Peyer's patch (tissue), 4 donors: Measurements from ENCODE around the gene CGNL1.

Experiments used
- POLR2A ChIP-seq, 2 donors: fragments of 450-650 bp; IDR thresholded peaks; one replicate each; pipeline ENCODE4 v1.5.1; 2017; ENCODE audit warnings: antibody characterized with exemption in 2 of 2, mild to moderate bottlenecking in 2 of 2, moderate library complexity in 2 of 2
- TF ChIP-seq, protein P1 (sequence below), 6 experiments: fragments of 450-650 bp in 4 of 6; fragments of 200-600 bp in 2 of 6; sonication (generic) in 1 of 6; IDR thresholded peaks; one replicate each; pipeline ENCODE4 v1.5.1; 2017 to 2019; ENCODE audit warnings: antibody characterized with exemption in 6 of 6, mild to moderate bottlenecking in 3 of 6, moderate library complexity in 1 of 6

DNA sequence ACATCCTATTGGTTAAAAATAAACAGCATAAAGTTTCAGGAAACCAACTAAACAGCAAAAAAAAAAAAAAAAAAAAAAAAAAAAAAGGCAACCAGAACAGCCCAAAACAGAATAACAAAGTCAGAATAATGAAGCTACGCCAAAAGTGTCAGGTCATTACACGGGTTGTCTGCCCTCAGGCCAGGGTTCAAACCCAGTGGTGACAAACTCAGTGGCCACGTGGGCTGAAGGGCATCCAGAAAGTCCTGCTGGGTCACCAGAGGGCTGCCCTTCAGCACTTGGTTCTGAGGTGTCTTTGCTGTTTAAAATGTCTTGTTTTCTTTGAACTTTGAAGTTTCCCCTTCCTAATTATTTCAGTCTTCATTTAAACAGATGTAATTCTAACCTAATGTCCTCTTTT lies 61.3 kb downstream of the CGNL1 start:
- TF ChIP-seq, protein P1, sequence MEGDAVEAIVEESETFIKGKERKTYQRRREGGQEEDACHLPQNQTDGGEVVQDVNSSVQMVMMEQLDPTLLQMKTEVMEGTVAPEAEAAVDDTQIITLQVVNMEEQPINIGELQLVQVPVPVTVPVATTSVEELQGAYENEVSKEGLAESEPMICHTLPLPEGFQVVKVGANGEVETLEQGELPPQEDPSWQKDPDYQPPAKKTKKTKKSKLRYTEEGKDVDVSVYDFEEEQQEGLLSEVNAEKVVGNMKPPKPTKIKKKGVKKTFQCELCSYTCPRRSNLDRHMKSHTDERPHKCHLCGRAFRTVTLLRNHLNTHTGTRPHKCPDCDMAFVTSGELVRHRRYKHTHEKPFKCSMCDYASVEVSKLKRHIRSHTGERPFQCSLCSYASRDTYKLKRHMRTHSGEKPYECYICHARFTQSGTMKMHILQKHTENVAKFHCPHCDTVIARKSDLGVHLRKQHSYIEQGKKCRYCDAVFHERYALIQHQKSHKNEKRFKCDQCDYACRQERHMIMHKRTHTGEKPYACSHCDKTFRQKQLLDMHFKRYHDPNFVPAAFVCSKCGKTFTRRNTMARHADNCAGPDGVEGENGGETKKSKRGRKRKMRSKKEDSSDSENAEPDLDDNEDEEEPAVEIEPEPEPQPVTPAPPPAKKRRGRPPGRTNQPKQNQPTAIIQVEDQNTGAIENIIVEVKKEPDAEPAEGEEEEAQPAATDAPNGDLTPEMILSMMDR (IDR thresholded peaks at IDR 0.05): no peak
- no peak for TF ChIP-seq POLR2A (IDR thresholded peaks at IDR 0.05)
